ENCODE results near the gene MRPS33. TPM values are rescaled to one million over a fixed set of nuclear protein-coding genes. Genes with fewer than 3 reads are reported as not detected.

The MRPS33 gene
- total and polyA plus RNA-seq, 10 of the 15 experiments (the other 5 are each of a cell fraction or from before 2014, with no cell fraction given) = 48.4 to 372 (median 124) TPM

DNA sequence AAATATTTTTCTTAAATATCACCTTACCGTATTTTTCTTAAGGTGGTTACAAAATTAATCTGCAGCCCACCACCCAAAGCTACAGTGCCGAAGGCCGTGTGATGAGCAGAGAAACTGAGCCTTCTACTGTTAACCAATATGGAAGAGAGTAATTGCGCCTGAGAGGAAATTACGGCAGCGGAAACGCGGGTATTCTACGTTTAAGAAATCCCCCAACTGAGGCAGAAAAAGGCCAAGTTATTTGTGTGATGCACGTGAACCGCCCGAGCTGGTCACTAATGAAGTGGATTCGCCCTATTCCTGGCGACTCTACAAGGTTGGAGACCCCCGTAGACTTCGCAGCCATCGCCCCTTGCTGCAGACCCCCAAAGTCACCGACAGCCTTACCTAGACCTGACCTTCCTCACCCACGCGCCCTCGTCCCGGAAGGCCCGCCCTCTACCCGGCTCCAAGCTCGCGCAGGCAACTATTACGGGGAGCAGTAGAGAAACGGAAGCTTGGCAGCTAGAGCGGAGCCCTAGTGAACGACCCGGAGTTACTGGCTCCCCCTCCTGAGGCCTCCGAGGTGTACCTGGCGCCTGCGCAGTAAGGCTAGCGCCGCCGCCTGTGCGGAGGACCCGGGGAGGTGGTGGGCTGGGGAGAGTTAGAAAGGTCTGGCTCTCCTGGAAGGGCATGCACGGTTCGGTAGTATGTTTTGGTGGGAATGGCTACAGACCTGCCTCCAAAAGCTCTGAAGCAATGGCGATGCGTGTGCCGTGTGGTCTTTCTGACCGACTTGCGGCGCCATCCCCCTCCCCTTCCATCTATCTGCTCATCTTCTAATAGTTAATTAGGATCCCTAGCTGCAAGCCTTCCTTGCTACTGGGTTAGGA lies at the start of gene MRPS33 (continued):
- TF ChIP-seq E2F8 (IDR thresholded peaks at IDR 0.05; ENCODE audit: low read depth, partially characterized antibody) = peak; percentile 88
- peak; percentile 62 for TF ChIP-seq MEF2B (IDR thresholded peaks at IDR 0.05; ENCODE audit: partially characterized antibody, poor library complexity, severe bottlenecking)
- no peak for TF ChIP-seq ZNF217 (IDR thresholded peaks at IDR 0.05)
- TF ChIP-seq SPI1 (IDR thresholded peaks at IDR 0.05; ENCODE audit: borderline replicate concordance, insufficient read depth, low read depth, low read length) = no peak
- peak in 1 of 2 experiments; percentile 49; a peak in 1 of 4 replicates for TF ChIP-seq ETV6 (conservative IDR thresholded peaks at IDR 0.05 in 1 of 2, IDR thresholded peaks at IDR 0.05 in 1 of 2; ENCODE audit: borderline replicate concordance in 1 of 2, low read depth in 1 of 2)
- TF ChIP-seq, protein P1, sequence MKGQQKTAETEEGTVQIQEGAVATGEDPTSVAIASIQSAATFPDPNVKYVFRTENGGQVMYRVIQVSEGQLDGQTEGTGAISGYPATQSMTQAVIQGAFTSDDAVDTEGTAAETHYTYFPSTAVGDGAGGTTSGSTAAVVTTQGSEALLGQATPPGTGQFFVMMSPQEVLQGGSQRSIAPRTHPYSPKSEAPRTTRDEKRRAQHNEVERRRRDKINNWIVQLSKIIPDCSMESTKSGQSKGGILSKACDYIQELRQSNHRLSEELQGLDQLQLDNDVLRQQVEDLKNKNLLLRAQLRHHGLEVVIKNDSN (IDR thresholded peaks at IDR 0.05; ENCODE audit: borderline replicate concordance, extremely low read length, insufficient read depth, low read depth, low read length) = no peak
- TF ChIP-seq, protein P2, sequence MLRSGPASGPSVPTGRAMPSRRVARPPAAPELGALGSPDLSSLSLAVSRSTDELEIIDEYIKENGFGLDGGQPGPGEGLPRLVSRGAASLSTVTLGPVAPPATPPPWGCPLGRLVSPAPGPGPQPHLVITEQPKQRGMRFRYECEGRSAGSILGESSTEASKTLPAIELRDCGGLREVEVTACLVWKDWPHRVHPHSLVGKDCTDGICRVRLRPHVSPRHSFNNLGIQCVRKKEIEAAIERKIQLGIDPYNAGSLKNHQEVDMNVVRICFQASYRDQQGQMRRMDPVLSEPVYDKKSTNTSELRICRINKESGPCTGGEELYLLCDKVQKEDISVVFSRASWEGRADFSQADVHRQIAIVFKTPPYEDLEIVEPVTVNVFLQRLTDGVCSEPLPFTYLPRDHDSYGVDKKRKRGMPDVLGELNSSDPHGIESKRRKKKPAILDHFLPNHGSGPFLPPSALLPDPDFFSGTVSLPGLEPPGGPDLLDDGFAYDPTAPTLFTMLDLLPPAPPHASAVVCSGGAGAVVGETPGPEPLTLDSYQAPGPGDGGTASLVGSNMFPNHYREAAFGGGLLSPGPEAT (IDR thresholded peaks at IDR 0.05; ENCODE audit: low read depth) = peak; percentile 98
- TF ChIP-seq, protein P3, sequence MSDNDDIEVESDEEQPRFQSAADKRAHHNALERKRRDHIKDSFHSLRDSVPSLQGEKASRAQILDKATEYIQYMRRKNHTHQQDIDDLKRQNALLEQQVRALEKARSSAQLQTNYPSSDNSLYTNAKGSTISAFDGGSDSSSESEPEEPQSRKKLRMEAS (IDR thresholded peaks at IDR 0.05; ENCODE audit: low read depth, low read length) = no peak; the same call in none of the 2 replicates
- TF ChIP-seq, protein P4, sequence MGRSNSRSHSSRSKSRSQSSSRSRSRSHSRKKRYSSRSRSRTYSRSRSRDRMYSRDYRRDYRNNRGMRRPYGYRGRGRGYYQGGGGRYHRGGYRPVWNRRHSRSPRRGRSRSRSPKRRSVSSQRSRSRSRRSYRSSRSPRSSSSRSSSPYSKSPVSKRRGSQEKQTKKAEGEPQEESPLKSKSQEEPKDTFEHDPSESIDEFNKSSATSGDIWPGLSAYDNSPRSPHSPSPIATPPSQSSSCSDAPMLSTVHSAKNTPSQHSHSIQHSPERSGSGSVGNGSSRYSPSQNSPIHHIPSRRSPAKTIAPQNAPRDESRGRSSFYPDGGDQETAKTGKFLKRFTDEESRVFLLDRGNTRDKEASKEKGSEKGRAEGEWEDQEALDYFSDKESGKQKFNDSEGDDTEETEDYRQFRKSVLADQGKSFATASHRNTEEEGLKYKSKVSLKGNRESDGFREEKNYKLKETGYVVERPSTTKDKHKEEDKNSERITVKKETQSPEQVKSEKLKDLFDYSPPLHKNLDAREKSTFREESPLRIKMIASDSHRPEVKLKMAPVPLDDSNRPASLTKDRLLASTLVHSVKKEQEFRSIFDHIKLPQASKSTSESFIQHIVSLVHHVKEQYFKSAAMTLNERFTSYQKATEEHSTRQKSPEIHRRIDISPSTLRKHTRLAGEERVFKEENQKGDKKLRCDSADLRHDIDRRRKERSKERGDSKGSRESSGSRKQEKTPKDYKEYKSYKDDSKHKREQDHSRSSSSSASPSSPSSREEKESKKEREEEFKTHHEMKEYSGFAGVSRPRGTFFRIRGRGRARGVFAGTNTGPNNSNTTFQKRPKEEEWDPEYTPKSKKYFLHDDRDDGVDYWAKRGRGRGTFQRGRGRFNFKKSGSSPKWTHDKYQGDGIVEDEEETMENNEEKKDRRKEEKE (IDR thresholded peaks at IDR 0.05) = no peak
- TF ChIP-seq NFYA (IDR thresholded peaks at IDR 0.05; ENCODE audit: borderline replicate concordance, low read depth, low read length) = no peak
- no peak for TF ChIP-seq PAX8 (IDR thresholded peaks at IDR 0.05)
- no peak for TF ChIP-seq FOXK2 (IDR thresholded peaks at IDR 0.05)
- no peak for TF ChIP-seq CHD1 (IDR thresholded peaks at IDR 0.05; ENCODE audit: low read depth, low read length)
- peak; percentile 85 for TF ChIP-seq NR2C1 (IDR thresholded peaks at IDR 0.05)

Data from GM12878 (cell line).